IMR-90 (cell line): ENCODE data around the gene OR9Q2. TPM values are rescaled to one million over a fixed set of nuclear protein-coding genes. Genes with fewer than 3 reads are reported as not detected.

Source experiments
- ATAC-seq: fragments of 200-7000 bp; cut with Tn5 transposase; 2 replicates; pipeline ENCODE4 v1.9.1; 2020; ENCODE audit warnings: low read depth, mild to moderate bottlenecking, moderate library complexity
- BruUV-seq: library from RNA; stranded (reverse); fragments of 400-500 nt; replicated peaks from 2 replicates; lab custom pipeline; 2021; lab: Mats Ljungman, UMichigan
- CTCF ChIA-PET: fragments of 300-600 bp; formaldehyde crosslinking; extraction: SDS; loops from one replicate; lab custom pipeline; 2021; ENCODE audit warnings: antibody characterized with exemption; lab: Yijun Ruan, JAX
- POLR2A ChIA-PET: fragments of 300-600 bp; sonication (Branson Sonifier 250); formaldehyde crosslinking; loops from one replicate; lab custom pipeline; 2022; ENCODE audit warnings: antibody characterized with exemption; ENCODE audit not compliant: unreplicated experiment; lab: Charles Lee
- DNase-seq: peaks from one replicate; pipeline ENCODE4 v3.0.0; 2013
- H2AFZ ChIP-seq: replicated peaks from 2 replicates; pipeline ENCODE3; 2013; ENCODE audit warnings: low read length, mild to moderate bottlenecking; ENCODE audit not compliant: poor library complexity
- H2AK5ac ChIP-seq: 2 replicates; pipeline ENCODE4 v1.6.1; 2013; ENCODE audit warnings: low read depth, low read length, inconsistent platforms
- H2AK9ac ChIP-seq: replicated peaks from 2 replicates; pipeline ENCODE3; 2013; ENCODE audit warnings: mild to moderate bottlenecking, low read depth, low read length, moderate library complexity; ENCODE audit not compliant: poor library complexity
- H2BK120ac ChIP-seq: 2 replicates; pipeline ENCODE4 v1.6.1; 2013; ENCODE audit warnings: low read depth, low read length, inconsistent platforms
- H2BK15ac ChIP-seq: 3 replicates; pipeline ENCODE4 v1.6.1; 2013; ENCODE audit warnings: low read depth, low read length, inconsistent platforms
- H2BK20ac ChIP-seq: 2 replicates; pipeline ENCODE4 v1.6.1; 2013; ENCODE audit warnings: low read depth, mild to moderate bottlenecking, inconsistent platforms, low read length, moderate library complexity
- H2BK5ac ChIP-seq: 2 replicates; pipeline ENCODE4 v1.6.1; 2013; ENCODE audit warnings: mild to moderate bottlenecking, low read depth, low read length, inconsistent platforms; ENCODE audit not compliant: poor library complexity, severe bottlenecking
- H3K14ac ChIP-seq: replicated peaks from 2 replicates; pipeline ENCODE4 v1.6.1; 2013; ENCODE audit warnings: low read depth, low read length, inconsistent platforms
- H3K18ac ChIP-seq: 2 replicates; pipeline ENCODE4 v1.6.1; 2013; ENCODE audit warnings: low read depth, low read length, control low read depth
- H3K23ac ChIP-seq: 2 replicates; pipeline ENCODE4 v1.6.1; 2013; ENCODE audit warnings: low read depth, low read length, inconsistent platforms
- H3K27ac ChIP-seq: 2 replicates; pipeline ENCODE4 v1.5.1; 2013; ENCODE audit warnings: mild to moderate bottlenecking, control low read depth, low read length; ENCODE audit not compliant: insufficient read depth
- H3K27me3 ChIP-seq: 2 replicates; pipeline ENCODE4 v1.6.1; 2013; ENCODE audit warnings: low read length; ENCODE audit not compliant: control insufficient read depth, insufficient read depth
- H3K36me3 ChIP-seq: 2 replicates; pipeline ENCODE4 v1.6.1; 2013; ENCODE audit warnings: low read length, mixed read lengths; ENCODE audit not compliant: control insufficient read depth, insufficient read depth
- H3K4ac ChIP-seq: 2 replicates; pipeline ENCODE4 v1.6.1; 2013; ENCODE audit warnings: low read depth, low read length, inconsistent platforms
- H3K4me1 ChIP-seq: 2 replicates; pipeline ENCODE4 v1.6.1; 2013; ENCODE audit warnings: low read length, mixed read lengths; ENCODE audit not compliant: control insufficient read depth, insufficient read depth
- H3K4me2 ChIP-seq: 2 replicates; pipeline ENCODE4 v1.6.1; 2013; ENCODE audit warnings: low read depth, mild to moderate bottlenecking, control low read depth, low read length, moderate library complexity
- H3K4me3 ChIP-seq: 2 replicates; pipeline ENCODE4 v1.5.1; 2013; ENCODE audit warnings: low read depth, mild to moderate bottlenecking, control low read depth, low read length, moderate library complexity; ENCODE audit not compliant: insufficient read depth
- H3K56ac ChIP-seq: 2 replicates; pipeline ENCODE4 v1.6.1; 2013; ENCODE audit warnings: low read length, inconsistent platforms; ENCODE audit not compliant: insufficient read depth; ENCODE audit errors: extremely low read depth
- H3K79me1 ChIP-seq, 2 experiments: 2 replicates each; pipeline ENCODE4 v1.6.1; 2013; ENCODE audit warnings: low read length in 2 of 2, inconsistent platforms in 1 of 2, low read depth in 1 of 2
- H3K9ac ChIP-seq: 2 replicates; pipeline ENCODE4 v1.6.1; 2013; ENCODE audit warnings: low read depth, low read length, control low read depth
- H3K9me1 ChIP-seq: 2 replicates; pipeline ENCODE4 v1.6.1; 2013; ENCODE audit warnings: low read length, inconsistent platforms; ENCODE audit not compliant: insufficient read depth
- H3K9me3 ChIP-seq: 2 replicates; pipeline ENCODE4 v1.6.1; 2013; ENCODE audit warnings: low read length; ENCODE audit not compliant: control insufficient read depth, insufficient read depth
- H4K20me1 ChIP-seq: 2 replicates; pipeline ENCODE4 v1.6.1; 2013; ENCODE audit warnings: low read length, inconsistent platforms; ENCODE audit not compliant: insufficient read depth
- H4K5ac ChIP-seq: 2 replicates; pipeline ENCODE4 v1.6.1; 2013; ENCODE audit warnings: mild to moderate bottlenecking, low read depth, low read length, control low read depth
- H4K8ac ChIP-seq, 2 experiments: 2 replicates each; pipeline ENCODE4 v1.6.1; 2013; ENCODE audit warnings: low read depth in 2 of 2, low read length in 2 of 2, control low read depth in 1 of 2, inconsistent platforms in 1 of 2
- H4K91ac ChIP-seq: 2 replicates; pipeline ENCODE4 v1.6.1; 2013; ENCODE audit warnings: low read depth, low read length, inconsistent platforms; ENCODE audit not compliant: insufficient read depth
- BHLHE40 ChIP-seq: fragments of 150-350 bp; IDR thresholded peaks from 2 replicates; pipeline ENCODE4 v1.6.1; 2016; ENCODE audit warnings: mild to moderate bottlenecking, low read depth, low read length
- CEBPB ChIP-seq: IDR thresholded peaks from 2 replicates; pipeline ENCODE4 v1.6.1; 2012; ENCODE audit warnings: low read depth, low read length, improper control_type of control experiment
- FOS ChIP-seq: fragments of 150-350 bp; IDR thresholded peaks from 2 replicates; pipeline ENCODE4 v1.6.1; 2016; ENCODE audit warnings: low read depth, low read length
- MAFK ChIP-seq: IDR thresholded peaks from 2 replicates; pipeline ENCODE4 v1.6.1; 2012; ENCODE audit warnings: low read depth, low read length, improper control_type of control experiment
- MAZ ChIP-seq: IDR thresholded peaks from 2 replicates; pipeline ENCODE4 v1.6.1; 2012; ENCODE audit warnings: low read depth, mild to moderate bottlenecking, low read length, improper control_type of control experiment, moderate library complexity, borderline replicate concordance
- MXI1 ChIP-seq: IDR thresholded peaks from 2 replicates; pipeline ENCODE4 v1.6.1; 2012; ENCODE audit warnings: low read depth, mild to moderate bottlenecking, low read length, moderate library complexity, borderline replicate concordance
- NFE2L2 ChIP-seq: fragments of 150-350 bp; IDR thresholded peaks from 2 replicates; pipeline ENCODE4 v1.6.1; 2016; ENCODE audit warnings: low read depth, mild to moderate bottlenecking, low read length
- POLR2A ChIP-seq: IDR thresholded peaks from 2 replicates; pipeline ENCODE4 v1.6.1; 2012; ENCODE audit warnings: mild to moderate bottlenecking, low read depth, low read length
- RAD21 ChIP-seq: IDR thresholded peaks from 2 replicates; pipeline ENCODE4 v1.6.1; 2012; ENCODE audit warnings: low read length, improper control_type of control experiment
- RCOR1 ChIP-seq: IDR thresholded peaks from 2 replicates; pipeline ENCODE4 v1.6.1; 2012; ENCODE audit warnings: mild to moderate bottlenecking, low read length, improper control_type of control experiment; ENCODE audit not compliant: insufficient replicate concordance
- RFX5 ChIP-seq: IDR thresholded peaks from 2 replicates; pipeline ENCODE4 v1.8.0; 2012; ENCODE audit warnings: low read depth, mild to moderate bottlenecking, low read length, moderate library complexity
- SMC3 ChIP-seq: fragments of 150-350 bp; IDR thresholded peaks from 2 replicates; pipeline ENCODE4 v1.6.1; 2016; ENCODE audit warnings: low read depth, mild to moderate bottlenecking, antibody characterized with exemption, low read length, moderate library complexity
- WGBS, 2 experiments: methylation state at CpG; one replicate each; pipeline versions ENCODE4 v1.1.5 to v1.1.7; 2013; ENCODE audit warnings: missing lambda C conversion rate in 2 of 2; ENCODE audit not compliant: insufficient read length in 1 of 2; ENCODE audit errors: extremely low coverage in 2 of 2; 5-methylcytosine and 5-hydroxymethylcytosine counted together
- dilution Hi-C: fragments of 300-500 bp; cut with HindIII; formaldehyde crosslinking; loops from one replicate; pipeline ENCODE4 v1.14.3; 2018; ENCODE audit warnings: low sequenced_read_pairs; ENCODE audit not compliant: unreplicated experiment
- in situ Hi-C: fragments of 300-500 bp; cut with MboI; formaldehyde crosslinking; loops from 3 replicates; pipeline ENCODE4 v1.14.3; 2019; ENCODE audit warnings: low sequenced_read_pairs, inconsistent platforms, mixed read lengths
- intact Hi-C: fragments of 100-400 bp; cut with micrococcal nuclease; formaldehyde crosslinking; loops from 2 replicates; pipeline ENCODE4 v1.10.0; 2022
- polyA plus RNA-seq, 3 experiments: library from polyadenylated mRNA; depleted of rRNA; stranded (reverse); fragments of >200 nt; gene quantifications; 2 replicates each; pipeline ENCODE4 v1.2.3, GENCODE V29; 2012; ENCODE audit warnings: low replicate concordance in 1 of 3
- total RNA-seq: library from RNA; depleted of rRNA; stranded (reverse); fragments of >200 nt; gene quantifications from 2 replicates; pipeline ENCODE4 v1.2.3, GENCODE V29; 2012
- TF ChIP-seq, protein P1 (sequence below): fragments of 150-350 bp; IDR thresholded peaks from 2 replicates; pipeline ENCODE4 v1.6.1; 2017; ENCODE audit warnings: mild to moderate bottlenecking, antibody characterized with exemption, low read length, low read depth
- TF ChIP-seq, protein P2 (sequence below): fragments of 150-350 bp; IDR thresholded peaks from 2 replicates; pipeline ENCODE4 v1.6.1; 2016; ENCODE audit warnings: low read depth, mild to moderate bottlenecking, low read length, moderate library complexity, borderline replicate concordance
- TF ChIP-seq, protein P3 (sequence below): conservative IDR thresholded peaks from 2 replicates; pipeline ENCODE4 v1.5.1; 2012; ENCODE audit warnings: mild to moderate bottlenecking, low read depth, low read length, improper control_type of control experiment

Gene OR9Q2
- total and polyA plus RNA-seq, 2 of the 4 experiments (the other 2 are of a cell fraction), result not detected

DNA sequence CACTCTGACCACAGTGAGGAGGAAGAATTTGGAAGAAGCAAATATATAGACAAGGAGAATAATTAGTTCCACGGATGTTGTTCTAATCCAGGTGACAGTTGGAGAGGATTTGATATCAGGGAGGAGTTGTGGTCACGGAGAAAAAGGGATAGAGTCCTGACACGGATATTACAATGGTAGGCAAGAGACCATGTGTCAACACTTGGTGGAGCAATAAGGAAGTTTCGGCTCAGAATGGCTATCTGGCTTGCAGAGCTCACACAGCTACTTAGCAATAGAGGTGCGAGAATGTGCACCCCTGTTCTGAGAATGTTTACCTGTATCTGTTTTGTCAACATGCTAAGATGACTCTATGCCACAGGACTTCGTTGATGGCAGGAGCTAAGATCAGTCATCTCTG, 10.4 kb upstream of the OR9Q2 start:
- Histone ChIP-seq H3K9me1 (no peaks in the 10 kb centered on the region), H2BK20ac (no peak overlapping the region), H3K56ac (no peak overlapping the region), H3K79me1 (no peaks in the 10 kb centered on the region), H4K91ac (no peak overlapping the region), H3K27me3 (peaks cover 6% of the 10 kb centered on the region), H3K36me3 (no peaks in the 10 kb centered on the region), H3K4me3 (no peak overlapping the region), H3K9ac (no peak overlapping the region), H4K5ac (no peak overlapping the region), H3K9me3 (no peaks in the 10 kb centered on the region), H2BK120ac (no peak overlapping the region), H3K18ac (no peak overlapping the region), H2BK5ac (no peak overlapping the region), H3K14ac (no peak overlapping the region), H3K4me2 (no peak overlapping the region), H2AK9ac (no peak overlapping the region), H4K20me1 (no peaks in the 10 kb centered on the region), H2AK5ac (no peak overlapping the region), H3K4ac (no peak overlapping the region), H2BK15ac (no peak overlapping the region), H3K4me1 (no peaks in the 10 kb centered on the region), H3K27ac (no peak overlapping the region), H4K8ac (no peak overlapping the region), H2AFZ (no peak overlapping the region), H3K23ac (no peak overlapping the region)
- TF ChIP-seq, protein P1, sequence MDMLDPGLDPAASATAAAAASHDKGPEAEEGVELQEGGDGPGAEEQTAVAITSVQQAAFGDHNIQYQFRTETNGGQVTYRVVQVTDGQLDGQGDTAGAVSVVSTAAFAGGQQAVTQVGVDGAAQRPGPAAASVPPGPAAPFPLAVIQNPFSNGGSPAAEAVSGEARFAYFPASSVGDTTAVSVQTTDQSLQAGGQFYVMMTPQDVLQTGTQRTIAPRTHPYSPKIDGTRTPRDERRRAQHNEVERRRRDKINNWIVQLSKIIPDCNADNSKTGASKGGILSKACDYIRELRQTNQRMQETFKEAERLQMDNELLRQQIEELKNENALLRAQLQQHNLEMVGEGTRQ, result no peak
- TF ChIP-seq CEBPB, result no peak
- TF ChIP-seq NFE2L2, result no peak
- TF ChIP-seq RCOR1, result no peak
- TF ChIP-seq MXI1, result no peak
- TF ChIP-seq RAD21, result no peak
- TF ChIP-seq MAFK, result no peak
- TF ChIP-seq FOS, result no peak
- TF ChIP-seq, protein P2, sequence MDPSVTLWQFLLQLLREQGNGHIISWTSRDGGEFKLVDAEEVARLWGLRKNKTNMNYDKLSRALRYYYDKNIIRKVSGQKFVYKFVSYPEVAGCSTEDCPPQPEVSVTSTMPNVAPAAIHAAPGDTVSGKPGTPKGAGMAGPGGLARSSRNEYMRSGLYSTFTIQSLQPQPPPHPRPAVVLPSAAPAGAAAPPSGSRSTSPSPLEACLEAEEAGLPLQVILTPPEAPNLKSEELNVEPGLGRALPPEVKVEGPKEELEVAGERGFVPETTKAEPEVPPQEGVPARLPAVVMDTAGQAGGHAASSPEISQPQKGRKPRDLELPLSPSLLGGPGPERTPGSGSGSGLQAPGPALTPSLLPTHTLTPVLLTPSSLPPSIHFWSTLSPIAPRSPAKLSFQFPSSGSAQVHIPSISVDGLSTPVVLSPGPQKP, result no peak
- TF ChIP-seq, protein P3, sequence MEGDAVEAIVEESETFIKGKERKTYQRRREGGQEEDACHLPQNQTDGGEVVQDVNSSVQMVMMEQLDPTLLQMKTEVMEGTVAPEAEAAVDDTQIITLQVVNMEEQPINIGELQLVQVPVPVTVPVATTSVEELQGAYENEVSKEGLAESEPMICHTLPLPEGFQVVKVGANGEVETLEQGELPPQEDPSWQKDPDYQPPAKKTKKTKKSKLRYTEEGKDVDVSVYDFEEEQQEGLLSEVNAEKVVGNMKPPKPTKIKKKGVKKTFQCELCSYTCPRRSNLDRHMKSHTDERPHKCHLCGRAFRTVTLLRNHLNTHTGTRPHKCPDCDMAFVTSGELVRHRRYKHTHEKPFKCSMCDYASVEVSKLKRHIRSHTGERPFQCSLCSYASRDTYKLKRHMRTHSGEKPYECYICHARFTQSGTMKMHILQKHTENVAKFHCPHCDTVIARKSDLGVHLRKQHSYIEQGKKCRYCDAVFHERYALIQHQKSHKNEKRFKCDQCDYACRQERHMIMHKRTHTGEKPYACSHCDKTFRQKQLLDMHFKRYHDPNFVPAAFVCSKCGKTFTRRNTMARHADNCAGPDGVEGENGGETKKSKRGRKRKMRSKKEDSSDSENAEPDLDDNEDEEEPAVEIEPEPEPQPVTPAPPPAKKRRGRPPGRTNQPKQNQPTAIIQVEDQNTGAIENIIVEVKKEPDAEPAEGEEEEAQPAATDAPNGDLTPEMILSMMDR, result no peak
- no peak for TF ChIP-seq POLR2A
- TF ChIP-seq MAZ, result no peak
- TF ChIP-seq BHLHE40, result no peak
- TF ChIP-seq SMC3, result no peak
- TF ChIP-seq RFX5, result no peak
- ChIA-PET CTCF (interaction anchor here (1.2 kb wide), 1 partner anchor 10 kb away, joined by 3 read pairs; the partner anchor contains the start of gene OR9Q2), POLR2A (no interaction called here)
- ATAC-seq (no peak), DNase-seq (no peak)
- dilution Hi-C loops, result no loop called here
- no TSS peak for BruUV-seq
- intact Hi-C loops, result no loop called here
- in situ Hi-C loops, result no loop called here
- 80% methylated on average over 1 of the region's 6 CpGs; no CpG with 5 or more reads in 1 of the 2 experiments for WGBS, 2 experiments
